Measurements from ENCODE around the gene CHPF2. TPM values are rescaled to one million over a fixed set of nuclear protein-coding genes. Genes with fewer than 3 reads are reported as not detected.

Gene CHPF2
- polyA plus RNA-seq, 1 experiment, result 32.9 TPM

- no peak overlapping the region for H3K4me3 ChIP-seq (ENCODE audit: low read depth, low read length)
- peaks cover 14% of the 10 kb centered on the region for H3K27me3 ChIP-seq (ENCODE audit: control insufficient read depth, insufficient read depth, low read length)
- no peak for DNase-seq (ENCODE audit: low read depth, low spot score)
- no peaks in the 10 kb centered on the region for H3K9me3 ChIP-seq (ENCODE audit: control insufficient read depth, insufficient read depth, low read length)
- no peak for TF ChIP-seq CTCF (IDR thresholded peaks at IDR 0.05; ENCODE audit: low read depth, low read length)
- ChIA-PET POLR2A (interaction anchor here (0.6 kb wide), 1 partner anchor 10 kb away, joined by 5 read pairs; no protein-coding TSS in a partner anchor), CTCF (interaction anchor here (0.9 kb wide), 1 partner anchor 17 kb away, joined by 3 read pairs; no protein-coding TSS in a partner anchor)
- no peak overlapping the region for H3K27ac ChIP-seq (ENCODE audit: low read depth, low read length)
Observed at GRCh38 chr7:151269511-151269910, 37.2 kb downstream of the CHPF2 start.

- no peaks in the 10 kb centered on the region for H3K9me3 ChIP-seq (ENCODE audit: control insufficient read depth, insufficient read depth, low read length)
- no peak overlapping the region for H3K4me3 ChIP-seq (ENCODE audit: low read depth, low read length)
- TF ChIP-seq CTCF (IDR thresholded peaks at IDR 0.05; ENCODE audit: low read depth, low read length), result no peak; the same call in 1 of the 2 replicates
- DNase-seq (ENCODE audit: low read depth, low spot score), result no peak
- H3K27ac ChIP-seq (ENCODE audit: low read depth, low read length), result no peak overlapping the region
- ChIA-PET POLR2A (no interaction called here), CTCF (interaction anchor here (0.8 to 1.3 kb wide), 3 partner anchors 10 to 43 kb away, joined by 3 to 7 read pairs (median 3); no protein-coding TSS in a partner anchor)
- H3K27me3 ChIP-seq (ENCODE audit: control insufficient read depth, insufficient read depth, low read length), result peaks cover 13% of the 10 kb centered on the region
Observed at GRCh38 chr7:151271699-151272355, 39.5 kb downstream of the CHPF2 start.

- no peak for DNase-seq (ENCODE audit: low read depth, low spot score)
- no peaks in the 10 kb centered on the region for H3K9me3 ChIP-seq (ENCODE audit: control insufficient read depth, insufficient read depth, low read length)
- TF ChIP-seq CTCF (IDR thresholded peaks at IDR 0.05; ENCODE audit: low read depth, low read length), result no peak
- H3K27me3 ChIP-seq (ENCODE audit: control insufficient read depth, insufficient read depth, low read length), result peaks cover 12% of the 10 kb centered on the region
- no peak overlapping the region for H3K4me3 ChIP-seq (ENCODE audit: low read depth, low read length)
- H3K27ac ChIP-seq (ENCODE audit: low read depth, low read length), result no peak overlapping the region
- ChIA-PET POLR2A (no interaction called here), CTCF (interaction anchor here (1.3 kb wide), 1 partner anchor 43 kb away, joined by 3 read pairs; no protein-coding TSS in a partner anchor)
Observed at GRCh38 chr7:151272405-151272804, 40.1 kb downstream of the CHPF2 start.

- TF ChIP-seq CTCF (IDR thresholded peaks at IDR 0.05; ENCODE audit: low read depth, low read length), result no peak
- Histone ChIP-seq H3K4me3 (ENCODE audit: low read depth, low read length) (no peak overlapping the region), H3K27me3 (ENCODE audit: control insufficient read depth, insufficient read depth, low read length) (peaks cover 10% of the 10 kb centered on the region), H3K9me3 (ENCODE audit: control insufficient read depth, insufficient read depth, low read length) (no peaks in the 10 kb centered on the region), H3K27ac (ENCODE audit: low read depth, low read length) (no peak overlapping the region)
- no peak for DNase-seq (ENCODE audit: low read depth, low spot score)
- POLR2A ChIA-PET, result no interaction called here
- CTCF ChIA-PET, result no interaction called here
Observed at GRCh38 chr7:151272877-151273276, 40.6 kb downstream of the CHPF2 start.

GRCh38 chr7:151273651-151274390, 41.5 kb downstream of the CHPF2 start:
- H3K4me3 ChIP-seq (ENCODE audit: low read depth, low read length), result no peak overlapping the region
- H3K27ac ChIP-seq (ENCODE audit: low read depth, low read length), result no peak overlapping the region
- TF ChIP-seq CTCF (IDR thresholded peaks at IDR 0.05; ENCODE audit: low read depth, low read length), result no peak
- ChIA-PET POLR2A (no interaction called here), CTCF (no interaction called here)
- H3K27me3 ChIP-seq (ENCODE audit: control insufficient read depth, insufficient read depth, low read length), result peaks cover 9% of the 10 kb centered on the region
- no peaks in the 10 kb centered on the region for H3K9me3 ChIP-seq (ENCODE audit: control insufficient read depth, insufficient read depth, low read length)
- DNase-seq (ENCODE audit: low read depth, low spot score), result no peak

Measured in AG04450 (cell line).